Measurements from ENCODE around the gene SEC14L3.
"Not testable (repeated sequence)": the region's sequence is repeated elsewhere in the genome, so short reads cannot be mapped to it uniquely, and the experiment has no call there.

SEC14L3 gene

DNA sequence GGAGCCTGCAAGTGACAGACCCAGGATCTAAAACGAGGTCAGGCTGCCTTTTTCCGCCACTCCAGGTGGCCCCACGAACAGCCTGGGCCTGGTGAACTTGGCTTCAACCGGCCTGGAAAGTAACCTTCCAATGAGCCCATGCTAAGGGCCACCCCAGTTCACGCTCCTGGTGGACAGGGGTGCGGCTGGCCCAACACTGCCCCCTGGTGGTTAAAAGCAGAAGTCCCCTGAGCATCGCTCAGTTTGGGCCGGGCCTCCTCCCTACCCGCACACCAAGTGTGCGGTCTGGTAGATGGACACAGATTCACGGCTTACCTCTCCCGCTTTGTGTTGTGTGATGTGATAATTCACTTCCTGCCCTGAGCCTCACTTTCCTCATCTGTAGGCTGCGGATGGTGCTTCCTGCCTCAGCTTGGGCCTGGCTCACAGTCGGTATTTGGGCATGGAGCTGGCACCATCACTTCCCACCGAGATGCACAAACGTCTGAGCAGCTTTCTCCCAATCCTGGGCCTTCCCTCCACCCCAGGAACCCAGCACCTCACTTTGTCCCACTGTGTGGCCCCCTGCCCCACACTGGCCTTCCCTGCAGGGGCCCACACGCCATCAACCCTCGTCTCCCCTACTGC is 13.7 kb upstream of the SEC14L3 start:
- peak; percentile 72 to 87 (median 84) for DNase-seq

DNA sequence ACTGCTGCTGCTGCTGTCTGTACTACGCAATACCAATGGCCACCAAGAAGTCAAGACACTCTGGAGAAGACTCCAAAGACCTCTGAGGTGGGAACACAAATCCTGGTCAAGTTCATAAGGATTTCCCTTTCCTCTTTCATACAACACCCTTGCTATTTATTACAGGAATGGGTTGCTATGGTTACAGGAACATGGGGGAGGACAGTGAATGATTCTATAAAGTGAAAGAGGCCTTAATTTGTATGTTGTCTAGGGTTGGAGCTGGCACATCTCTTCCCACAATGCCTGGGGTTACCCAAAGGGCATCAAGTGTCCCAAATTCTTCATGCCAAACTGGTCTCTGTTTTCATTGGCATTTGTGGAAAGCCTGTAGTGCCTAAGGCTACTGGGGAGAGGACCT is 11.4 kb upstream of the SEC14L3 start:
- no peak for DNase-seq

DNA sequence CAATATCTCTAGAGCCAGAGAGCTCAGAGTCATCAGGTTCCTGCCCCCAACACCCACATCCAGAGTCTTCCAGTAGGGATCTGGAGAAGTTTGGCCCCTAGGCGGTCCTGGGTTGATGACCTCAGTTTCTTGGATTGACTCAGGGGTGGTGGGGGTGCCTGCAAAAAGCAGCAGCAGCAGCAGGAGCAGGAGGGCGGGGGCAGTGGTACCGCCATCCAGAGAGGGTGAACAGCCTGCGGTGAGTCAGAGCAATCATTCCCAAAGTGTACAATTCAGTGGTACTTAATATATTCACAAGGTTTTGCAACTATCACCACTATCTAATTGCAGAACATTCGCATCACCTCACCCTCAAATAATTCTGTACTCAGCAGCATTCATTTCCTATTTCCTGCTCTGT is 9.9 kb upstream of the SEC14L3 start:
- peak in 2 of 4 experiments; percentile 11 to 27 for DNase-seq

DNA sequence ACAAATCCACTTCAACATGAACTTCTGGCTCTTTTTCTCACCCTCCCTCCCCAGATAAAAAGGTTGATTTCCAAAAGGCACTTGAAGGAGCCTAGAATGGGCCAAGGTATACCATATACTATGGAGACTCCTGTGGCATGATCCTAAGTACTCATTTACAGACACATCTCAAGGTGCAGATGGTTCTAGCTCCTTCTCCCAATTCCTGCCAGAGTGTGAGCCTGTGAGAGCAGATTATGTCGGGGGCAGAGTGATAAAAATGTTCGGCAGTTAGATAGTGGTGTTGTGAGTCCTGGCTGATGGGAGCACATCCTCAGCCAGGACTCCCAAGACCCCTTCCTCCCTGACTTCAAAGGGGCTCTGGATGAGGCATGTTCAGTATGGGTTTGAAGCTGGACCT is 8.2 kb upstream of the SEC14L3 start:
- no peak for DNase-seq

DNA sequence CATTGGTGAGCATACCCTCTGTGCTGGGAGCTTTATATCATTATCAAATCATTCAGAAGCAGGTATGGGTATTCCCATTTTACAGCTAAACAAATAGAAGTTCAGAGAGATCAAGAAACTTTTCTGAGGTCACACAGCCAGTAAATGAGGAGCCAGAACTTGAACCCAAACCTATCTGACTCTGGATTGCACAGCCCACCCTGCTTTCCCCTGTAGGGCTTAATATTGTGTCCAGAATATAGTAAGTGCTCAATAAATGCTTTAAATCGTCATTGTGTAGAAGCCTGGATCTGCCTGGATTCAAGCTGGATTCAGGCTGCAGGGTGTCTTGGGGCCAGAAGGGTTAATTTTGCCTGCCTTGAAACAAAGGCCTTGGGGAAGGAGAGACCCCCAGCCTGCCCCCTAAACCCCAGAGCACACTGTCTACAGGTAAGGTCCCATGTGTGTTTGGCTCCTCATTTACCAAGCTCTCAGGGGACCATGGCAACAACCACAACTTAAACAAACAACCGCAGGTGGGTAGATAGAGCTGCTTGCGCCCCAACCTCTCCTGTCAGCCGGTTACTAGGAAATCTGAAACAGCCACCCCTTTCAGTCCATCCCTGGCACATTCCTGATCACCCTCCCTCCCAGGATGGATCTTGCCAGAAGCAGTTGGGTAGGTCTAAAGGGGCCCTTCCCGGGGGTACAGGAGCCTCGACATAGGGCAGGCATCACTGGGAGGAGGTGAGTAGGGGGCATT is 3.0 kb upstream of the SEC14L3 start:
- DNase-seq: no peak

DNA sequence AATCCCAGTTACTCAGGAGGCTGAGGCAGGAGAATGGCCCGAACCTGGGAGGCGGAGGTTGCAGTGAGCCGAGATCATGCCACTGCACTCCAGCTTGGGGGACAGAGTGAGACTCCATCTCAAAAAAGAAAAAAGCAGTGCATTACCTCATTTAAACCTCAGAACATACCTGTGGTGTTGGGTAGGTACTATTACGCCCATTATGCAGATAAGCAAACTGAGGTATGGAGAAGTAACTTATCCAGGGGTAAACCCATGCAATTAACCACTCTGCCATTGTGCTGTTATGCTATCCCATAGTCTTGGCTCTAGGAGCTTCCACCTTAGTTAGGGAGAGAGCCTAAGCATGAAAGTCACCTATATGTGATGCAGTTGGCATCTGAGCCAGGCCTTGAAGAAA is 2.3 kb upstream of the SEC14L3 start:
- DNase-seq: no peak

DNA sequence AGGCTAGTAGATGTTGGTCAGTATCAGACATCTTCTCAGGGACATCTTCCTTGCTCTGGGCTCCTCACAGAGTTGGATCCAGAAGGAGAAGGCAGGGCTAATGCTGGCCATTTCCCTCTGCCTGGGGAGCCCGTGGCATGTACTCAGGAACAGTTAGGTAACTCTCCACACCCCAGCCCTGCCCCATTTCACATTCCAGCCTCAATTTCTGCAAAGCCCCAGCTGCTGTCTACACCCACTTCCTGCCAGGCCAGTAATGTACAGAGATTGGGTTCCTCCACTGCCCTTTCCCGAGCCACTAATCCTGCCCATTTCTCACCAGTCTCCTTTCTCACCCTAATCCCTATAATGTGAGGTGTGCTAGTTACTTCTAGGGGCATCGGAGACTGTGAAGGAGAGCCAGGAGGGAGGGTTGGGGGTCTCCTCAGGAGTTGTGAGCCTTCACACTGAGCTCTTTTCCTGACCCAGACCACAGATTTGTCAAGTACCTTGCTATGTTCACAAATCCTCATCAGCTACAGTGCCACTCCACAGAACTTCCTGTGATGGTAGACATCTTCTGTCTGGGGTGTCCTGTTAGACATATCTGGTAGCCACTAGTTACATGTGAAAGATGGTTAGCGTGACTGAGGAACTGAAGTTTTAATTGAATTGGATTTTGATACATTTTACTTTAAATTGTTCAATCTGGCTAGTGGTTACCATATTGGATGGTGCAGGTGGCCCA is 1.3 kb upstream of the SEC14L3 start:
- DNase-seq: no peak

DNA sequence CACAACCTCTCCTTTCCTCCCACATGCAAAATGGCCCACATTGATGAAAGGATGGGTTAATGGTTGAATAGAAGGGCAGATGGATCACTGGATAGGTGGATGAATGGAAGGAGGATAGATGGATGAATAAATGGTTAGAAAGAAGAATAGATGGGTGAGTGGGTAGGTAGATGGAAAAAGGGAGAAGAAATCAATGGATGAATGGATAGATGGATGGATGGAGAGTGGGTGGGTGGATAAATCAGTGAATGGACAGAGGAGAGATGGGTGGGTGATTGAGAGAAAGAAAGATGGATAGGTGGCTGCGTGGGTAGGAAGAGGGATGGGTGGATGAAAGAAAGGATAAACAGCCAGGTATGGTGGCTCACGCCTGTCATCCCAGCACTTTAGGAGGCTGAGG is 1.2 kb downstream of the SEC14L3 start:
- no peak for DNase-seq

DNA sequence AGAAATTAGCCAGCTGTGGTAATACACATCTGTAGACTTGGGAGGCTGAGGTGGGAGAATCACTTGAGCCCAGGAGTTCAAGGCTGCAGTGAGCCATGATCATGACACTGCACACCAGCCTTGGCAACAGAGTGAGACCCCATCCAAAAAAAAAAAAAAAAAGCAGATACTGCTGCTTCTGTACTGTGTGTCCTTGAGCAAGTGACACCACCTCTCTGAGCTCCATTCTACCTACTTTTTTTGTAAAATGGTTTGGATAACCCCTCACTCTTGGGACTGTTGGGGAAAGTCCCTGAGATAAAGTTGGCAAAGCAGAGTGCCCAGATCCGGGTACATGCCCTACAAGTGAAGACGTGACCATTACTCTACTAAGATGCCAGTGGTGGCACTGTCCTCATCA is 2.7 kb downstream of the SEC14L3 start:
- no peak for DNase-seq

DNA sequence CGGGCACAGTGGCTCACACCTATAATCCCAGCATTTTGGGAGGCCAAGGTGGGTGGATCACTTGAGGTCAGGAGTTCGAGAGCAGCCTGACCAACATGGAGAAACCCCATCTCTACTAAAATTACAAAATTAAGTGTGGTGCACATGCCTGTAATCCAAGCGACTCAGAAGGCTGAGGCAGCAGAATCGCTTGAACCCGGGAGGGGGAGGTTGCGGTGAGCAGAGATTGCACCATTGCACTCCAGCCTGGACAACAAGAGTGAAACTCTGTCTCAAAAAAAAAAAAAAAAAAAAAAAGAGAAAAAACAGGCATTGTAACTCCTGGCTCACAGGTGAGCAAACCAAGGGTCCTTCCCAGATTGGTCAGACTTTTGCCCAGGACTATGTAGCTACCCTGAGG is 11.3 kb downstream of the SEC14L3 start:
- DNase-seq: not testable (repeated sequence)

DNA sequence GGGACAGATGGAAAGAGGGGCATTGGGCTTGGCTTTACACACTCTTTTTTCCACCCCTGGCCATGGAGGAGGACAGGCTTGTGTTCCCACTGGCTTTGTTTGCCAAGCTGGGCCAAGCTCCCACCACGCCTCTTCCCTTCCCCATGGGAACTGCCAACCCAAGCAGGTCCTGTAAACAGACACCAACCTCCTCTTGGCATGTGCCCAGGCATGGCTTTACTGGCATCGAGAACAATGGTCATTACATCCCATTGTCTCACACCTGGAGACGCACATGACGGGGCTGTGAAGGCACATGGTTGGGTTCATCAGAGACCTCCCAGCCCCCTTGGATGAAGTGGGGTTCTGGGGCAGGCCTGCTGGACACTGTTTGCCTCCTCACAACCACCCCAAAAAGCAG is 11.7 kb downstream of the SEC14L3 start:
- DNase-seq: no peak

DNA sequence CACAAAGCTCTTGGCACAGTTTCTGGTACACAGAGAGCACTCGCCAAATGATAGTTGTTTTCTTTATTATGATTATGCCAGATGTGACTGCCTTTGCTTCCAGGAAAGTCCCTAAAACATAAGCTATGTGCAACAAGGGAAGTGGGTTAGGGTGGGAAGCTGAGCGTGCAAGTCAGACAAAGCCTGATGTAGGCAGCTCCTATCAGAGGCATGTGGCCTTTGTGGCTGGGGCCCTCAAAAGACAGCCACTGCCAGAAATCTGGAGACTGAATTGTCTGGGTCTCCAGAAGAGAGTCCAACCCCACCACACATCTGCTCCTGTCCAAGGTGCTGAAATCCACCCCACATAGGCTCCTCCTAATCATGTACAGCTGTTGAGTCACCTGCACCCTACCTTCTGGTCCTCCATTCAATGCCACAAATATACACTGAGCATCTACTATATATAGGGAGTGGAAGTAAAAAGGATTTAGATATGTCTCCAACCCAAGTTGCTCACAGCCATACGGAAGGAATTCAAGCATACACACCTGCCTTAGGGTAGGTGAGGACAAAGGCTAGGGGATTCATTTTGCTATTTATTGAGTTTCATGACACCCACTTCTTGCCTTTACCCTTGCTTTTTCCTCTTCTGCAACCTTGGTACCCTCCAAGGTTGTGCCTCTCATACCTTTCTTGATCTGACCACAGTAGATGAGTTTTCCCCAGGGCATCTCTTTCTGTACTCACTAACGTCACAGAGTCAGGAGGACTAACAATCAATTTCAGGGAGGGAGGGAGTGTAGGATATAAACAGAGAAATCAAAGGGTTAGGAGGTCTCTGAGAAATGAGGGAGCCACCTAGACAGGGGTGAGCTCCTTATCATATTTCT is 12.4 kb downstream of the SEC14L3 start:
- peak; percentile 60 to 85 (median 79) for DNase-seq

DNA sequence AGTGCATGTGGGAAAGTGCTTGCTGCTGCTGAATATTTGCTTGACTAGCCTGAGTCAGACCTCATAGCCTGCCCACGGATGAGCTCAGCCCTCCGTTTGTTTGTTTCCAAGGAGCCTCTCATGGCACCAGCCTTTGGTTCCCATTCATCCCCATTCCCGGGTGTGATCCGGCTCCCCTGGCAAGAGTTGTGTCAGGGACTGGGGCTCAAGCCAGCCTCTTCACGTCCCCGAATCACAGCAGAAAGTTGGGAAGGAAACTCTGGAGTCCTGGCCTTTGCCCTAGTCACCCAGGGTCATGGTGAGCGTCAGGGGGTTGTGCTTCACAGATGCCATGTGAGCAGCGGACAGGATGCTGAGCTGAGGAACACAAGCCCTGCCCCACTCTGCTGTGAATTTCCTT is 13.8 kb downstream of the SEC14L3 start:
- DNase-seq: peak; percentile 53 to 80 (median 68)

DNA sequence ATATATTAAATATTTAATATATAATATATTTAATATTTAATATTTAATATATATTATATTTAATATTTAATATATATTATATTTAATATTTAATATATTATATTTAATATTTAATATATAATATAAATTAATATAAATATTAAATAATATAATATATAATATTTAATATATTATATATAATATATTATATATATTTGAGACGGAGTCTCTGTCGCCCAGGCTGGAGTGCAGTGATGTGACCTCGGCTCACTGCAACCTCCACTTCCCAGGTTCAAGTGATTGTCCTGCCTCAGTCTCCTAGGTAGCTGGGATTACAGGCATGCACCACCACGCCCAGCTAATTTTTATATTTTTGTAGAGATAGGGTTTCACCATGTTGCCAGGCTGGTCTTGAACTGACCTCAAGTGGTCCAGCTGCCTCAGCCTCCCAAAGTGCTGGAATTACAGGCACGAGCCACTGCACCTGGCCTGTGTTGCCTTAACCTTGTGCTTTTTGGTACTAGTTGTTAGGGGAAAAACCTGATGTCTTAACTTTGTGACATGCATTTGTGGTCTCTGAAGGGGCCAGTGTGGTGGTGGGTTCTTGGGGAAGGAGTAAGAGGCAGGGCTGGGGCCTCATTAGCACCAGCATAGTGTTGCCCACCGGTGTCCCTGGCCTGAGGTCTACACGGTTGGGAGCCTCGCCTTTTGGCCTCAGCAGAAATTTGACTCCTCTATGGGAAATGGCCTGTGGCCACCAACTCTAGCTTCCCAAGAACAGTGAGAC is 16.6 kb downstream of the SEC14L3 start:
- no peak for DNase-seq

DNA sequence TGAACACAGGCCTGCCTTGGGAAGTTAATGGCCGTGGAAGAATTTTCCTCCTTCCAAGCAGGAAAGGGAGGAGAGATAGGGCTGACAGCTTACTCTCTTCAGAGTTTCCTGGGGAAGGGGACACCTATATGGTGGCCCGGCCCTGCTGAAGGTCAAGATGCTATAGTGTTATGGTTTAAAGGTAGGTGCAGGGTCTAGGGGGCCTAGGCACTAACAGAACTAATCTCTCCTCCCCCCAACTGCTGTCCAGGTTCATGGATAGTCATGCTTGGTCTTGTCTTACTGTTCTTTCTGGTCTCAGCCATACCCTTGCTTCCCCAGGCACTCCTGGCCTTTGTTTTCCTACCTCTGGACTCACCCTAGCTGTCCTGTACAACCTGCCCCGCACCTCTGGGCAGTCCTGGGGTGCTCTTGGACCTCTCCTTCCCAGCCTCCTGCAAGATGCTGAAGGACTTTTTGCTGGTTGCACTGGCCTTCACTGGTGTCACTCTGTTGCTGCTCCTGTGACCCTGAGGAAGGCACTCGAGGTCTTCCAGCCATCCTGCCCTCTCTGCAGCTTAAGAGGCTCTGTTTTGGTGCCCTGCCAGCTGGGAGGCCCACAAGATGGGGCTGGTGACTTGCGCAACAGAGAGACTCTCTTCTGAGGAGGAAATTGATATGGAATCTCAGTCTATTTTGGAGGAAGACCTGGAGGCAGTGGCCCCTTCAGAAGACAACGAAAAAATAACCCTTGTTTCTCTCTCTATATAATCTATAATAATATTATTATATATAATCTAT is 17.9 kb downstream of the SEC14L3 start:
- peak; percentile 22 to 53 (median 40) for DNase-seq

DNA sequence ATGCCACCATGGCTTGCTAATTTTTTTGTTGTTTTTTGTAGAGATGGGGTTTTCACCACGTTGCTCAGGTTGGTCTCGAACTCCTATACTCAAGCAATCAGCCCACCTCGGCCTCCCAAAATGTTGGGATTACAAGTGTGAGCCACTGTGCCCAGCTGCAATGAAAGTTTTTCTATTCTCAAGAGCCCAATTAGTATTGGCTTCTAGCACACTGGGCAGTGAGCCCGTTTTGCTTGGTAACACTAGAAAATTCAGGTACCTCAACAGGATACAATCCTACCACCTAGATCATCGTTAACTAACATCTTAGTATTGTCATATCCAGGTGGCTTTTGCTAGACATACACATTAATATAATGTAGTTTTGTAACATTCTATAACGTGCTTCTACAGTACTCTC is 19.0 kb downstream of the SEC14L3 start:
- no peak for DNase-seq

DNA sequence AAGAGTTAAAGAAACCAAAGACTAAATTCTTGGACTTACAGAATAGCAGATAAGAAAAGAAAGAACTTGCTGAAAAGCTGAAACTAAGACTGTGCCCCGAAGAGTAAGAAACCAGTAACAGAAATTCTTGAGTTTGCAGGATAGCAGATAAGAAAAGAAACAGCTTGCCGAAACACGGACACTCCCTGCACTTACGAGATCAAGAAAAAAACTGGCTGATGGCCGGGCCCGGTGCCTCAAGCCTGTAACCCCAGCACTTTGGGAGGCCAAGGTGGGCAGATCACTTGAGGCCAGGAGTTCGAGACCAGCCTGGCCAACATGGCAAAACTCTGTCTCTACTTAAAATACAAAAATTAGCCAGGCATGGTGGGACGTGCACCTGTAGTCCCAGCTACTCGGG is 20.3 kb downstream of the SEC14L3 start:
- DNase-seq: not testable (repeated sequence)

DNA sequence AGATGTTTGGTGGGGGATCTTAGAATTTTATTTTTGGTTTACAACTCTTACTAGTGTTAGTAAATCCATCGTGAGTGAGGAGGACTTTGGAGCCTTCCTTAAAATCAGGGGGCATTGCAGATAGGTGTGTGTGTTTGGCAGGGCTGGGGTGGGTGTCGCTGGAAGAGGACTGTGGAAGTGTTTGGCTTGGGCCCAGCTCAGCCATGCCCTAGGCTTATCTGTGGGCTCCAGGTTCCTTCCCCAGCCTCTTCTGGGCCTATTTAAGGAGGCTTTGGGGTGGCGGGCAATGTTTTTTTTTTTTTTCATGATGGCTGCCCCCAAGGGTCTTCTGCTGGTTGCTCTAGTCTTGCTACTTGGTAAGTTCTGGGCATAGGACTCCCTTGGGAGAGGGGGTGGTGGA is 24.2 kb downstream of the SEC14L3 start:
- DNase-seq: no peak

DNA sequence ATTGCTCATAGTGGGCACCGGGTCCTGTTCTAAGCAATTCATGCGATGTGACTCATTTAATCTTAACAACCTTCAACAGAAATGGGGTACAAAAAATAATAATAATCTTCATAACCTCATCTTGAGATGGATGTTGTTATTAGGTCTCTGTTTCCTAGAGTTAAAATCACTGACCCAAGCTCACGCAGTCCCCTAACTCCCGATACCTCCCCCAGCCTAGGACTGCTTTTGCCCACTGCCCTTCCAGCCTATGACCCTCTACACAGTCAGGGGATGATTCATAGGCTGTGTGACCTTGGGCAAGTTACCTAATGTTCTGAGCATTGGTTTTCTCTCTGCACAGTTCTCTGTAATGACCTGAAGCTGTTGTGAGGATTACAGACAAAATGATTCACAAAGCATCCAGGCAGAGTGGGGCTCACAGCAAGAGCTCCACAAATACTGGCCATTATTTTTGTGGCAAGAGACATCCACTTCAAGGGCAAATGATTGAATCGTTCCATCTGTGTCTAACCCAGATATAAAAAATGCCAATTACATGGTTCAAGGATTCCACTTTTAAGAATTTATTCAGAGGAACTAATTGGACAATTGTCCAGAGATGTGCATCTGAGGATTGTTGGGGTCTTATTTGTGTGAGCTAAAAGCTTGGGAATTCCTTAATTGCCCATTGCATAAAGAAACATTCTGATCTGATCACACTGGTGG is 26.2 kb downstream of the SEC14L3 start:
- DNase-seq: peak in 2 of 4 experiments; percentile 28 to 46

DNA sequence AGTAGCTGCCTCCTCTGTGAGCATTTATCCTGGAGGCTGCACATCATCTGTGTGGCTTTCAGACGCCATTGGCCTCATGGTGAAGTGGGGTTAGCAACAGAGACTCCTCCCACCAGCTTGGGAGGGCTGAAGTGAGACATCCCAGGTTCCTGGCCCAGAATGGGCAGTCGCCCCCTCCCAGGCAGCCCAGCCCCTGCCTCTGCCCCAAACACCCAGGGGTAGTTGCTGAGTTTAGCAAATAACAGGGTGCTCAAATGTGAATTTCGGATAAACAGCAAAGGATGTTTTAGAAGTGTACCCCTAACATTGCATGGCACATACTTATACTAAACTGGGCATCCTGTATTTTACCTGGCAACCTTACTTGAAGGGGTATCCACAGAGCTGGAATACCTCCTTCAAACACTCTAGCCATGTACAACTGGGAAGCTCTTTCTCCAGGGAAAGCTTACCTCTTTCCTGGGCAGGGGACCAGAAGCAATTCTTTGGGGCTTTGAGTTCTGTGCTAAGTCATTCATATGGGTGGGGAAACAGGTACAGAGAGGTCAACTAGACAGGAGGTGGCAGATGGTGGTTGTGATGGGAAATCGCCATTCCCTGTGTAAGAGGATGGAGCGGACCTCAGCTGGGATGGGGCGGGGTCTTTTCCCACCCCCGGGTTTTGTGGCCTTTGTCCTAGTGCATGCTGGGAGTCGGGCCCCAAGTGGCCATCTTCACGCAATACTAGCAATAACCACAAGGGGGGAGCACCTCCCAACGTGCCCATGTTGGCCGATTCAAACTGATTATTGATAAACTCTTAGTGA is 27.0 kb downstream of the SEC14L3 start:
- DNase-seq: peak; percentile 62 to 78 (median 74)

Data from suppressor macrophage (primary cell).